Measurements from ENCODE around the gene XPR1.

XPR1 gene

GRCh38 chr1:180662709-180663108 lies 30.9 kb downstream of the XPR1 start:
- H3K4me1 ChIP-seq: no peaks in the 10 kb centered on the region
- H3K36me3 ChIP-seq (ENCODE audit: control insufficient read depth, insufficient read depth, low read length): no peaks in the 10 kb centered on the region
- H2AFZ ChIP-seq: no peak overlapping the region
- H3K9me3 ChIP-seq (ENCODE audit: control insufficient read depth, low read length): no peaks in the 10 kb centered on the region
- H3K4me2 ChIP-seq (ENCODE audit: low read length): no peak overlapping the region
- no peaks in the 10 kb centered on the region for H3K27me3 ChIP-seq (ENCODE audit: control insufficient read depth, insufficient read depth, low read length)
- no peak overlapping the region for H3K9ac ChIP-seq
- peaks cover 21% of the 10 kb centered on the region for H3K79me2 ChIP-seq
- TF ChIP-seq CTCF (IDR thresholded peaks at IDR 0.05): no peak
- H3K27ac ChIP-seq: no peak overlapping the region
- no peak overlapping the region for H3K4me3 ChIP-seq (ENCODE audit: low read depth, low read length)

GRCh38 chr1:180670681-180671080 lies 38.9 kb downstream of the XPR1 start:
- Histone ChIP-seq H3K4me1 (no peaks in the 10 kb centered on the region), H3K79me2 (peaks cover 6% of the 10 kb centered on the region), H3K4me2 (ENCODE audit: low read length) (no peak overlapping the region), H3K27me3 (ENCODE audit: control insufficient read depth, insufficient read depth, low read length) (no peaks in the 10 kb centered on the region), H3K4me3 (ENCODE audit: low read depth, low read length) (no peak overlapping the region), H3K9ac (no peak overlapping the region), H3K9me3 (ENCODE audit: control insufficient read depth, low read length) (no peaks in the 10 kb centered on the region), H3K27ac (no peak overlapping the region), H3K36me3 (ENCODE audit: control insufficient read depth, insufficient read depth, low read length) (peaks cover 3% of the 10 kb centered on the region), H2AFZ (no peak overlapping the region)
- no peak for TF ChIP-seq CTCF (IDR thresholded peaks at IDR 0.05)

GRCh38 chr1:180672105-180672504 lies 40.3 kb downstream of the XPR1 start:
- Histone ChIP-seq H3K36me3 (ENCODE audit: control insufficient read depth, insufficient read depth, low read length) (peaks cover 3% of the 10 kb centered on the region), H3K9me3 (ENCODE audit: control insufficient read depth, low read length) (no peaks in the 10 kb centered on the region)
- TF ChIP-seq CTCF (IDR thresholded peaks at IDR 0.05): no peak

GRCh38 chr1:180672505-180672904 lies 40.7 kb downstream of the XPR1 start:
- Histone ChIP-seq H3K4me2 (ENCODE audit: low read length) (no peak overlapping the region), H3K9me3 (ENCODE audit: control insufficient read depth, low read length) (no peaks in the 10 kb centered on the region), H3K27ac (no peak overlapping the region), H3K79me2 (peaks cover 5% of the 10 kb centered on the region), H3K36me3 (ENCODE audit: control insufficient read depth, insufficient read depth, low read length) (peaks cover 3% of the 10 kb centered on the region), H2AFZ (no peak overlapping the region), H3K4me1 (no peaks in the 10 kb centered on the region), H3K9ac (no peak overlapping the region), H3K27me3 (ENCODE audit: control insufficient read depth, insufficient read depth, low read length) (no peaks in the 10 kb centered on the region), H3K4me3 (ENCODE audit: low read depth, low read length) (no peak overlapping the region)
- TF ChIP-seq CTCF (IDR thresholded peaks at IDR 0.05): no peak

More at GRCh38 chr1:180672105-180672504, 40.3 kb downstream of the XPR1 start:
- Histone ChIP-seq H3K4me2 (ENCODE audit: low read length) (no peak overlapping the region), H3K9ac (no peak overlapping the region), H3K27ac (no peak overlapping the region), H3K79me2 (peaks cover 5% of the 10 kb centered on the region), H3K4me3 (ENCODE audit: low read depth, low read length) (no peak overlapping the region), H3K4me1 (no peaks in the 10 kb centered on the region), H2AFZ (no peak overlapping the region), H3K27me3 (ENCODE audit: control insufficient read depth, insufficient read depth, low read length) (no peaks in the 10 kb centered on the region)
